DOHH2 (cell line): ENCODE results near the gene ADI1.

Experiments
- EZH2phosphoT487 ChIP-seq: fragments of 200-600 bp; sonication (generic); IDR thresholded peaks from 2 replicates; pipeline ENCODE4 v1.6.1; 2017; ENCODE audit warnings: borderline replicate concordance, mild to moderate bottlenecking, antibody characterized with exemption, low read length, moderate library complexity, mixed read lengths
- TF ChIP-seq, protein P1 (sequence below): fragments of 200-600 bp; sonication (generic); IDR thresholded peaks from one replicate; pipeline ENCODE4 v1.5.1; 2014; ENCODE audit warnings: antibody characterized with exemption, mild to moderate bottlenecking, low read depth, low read length; ENCODE audit not compliant: poor library complexity, severe bottlenecking

DNA sequence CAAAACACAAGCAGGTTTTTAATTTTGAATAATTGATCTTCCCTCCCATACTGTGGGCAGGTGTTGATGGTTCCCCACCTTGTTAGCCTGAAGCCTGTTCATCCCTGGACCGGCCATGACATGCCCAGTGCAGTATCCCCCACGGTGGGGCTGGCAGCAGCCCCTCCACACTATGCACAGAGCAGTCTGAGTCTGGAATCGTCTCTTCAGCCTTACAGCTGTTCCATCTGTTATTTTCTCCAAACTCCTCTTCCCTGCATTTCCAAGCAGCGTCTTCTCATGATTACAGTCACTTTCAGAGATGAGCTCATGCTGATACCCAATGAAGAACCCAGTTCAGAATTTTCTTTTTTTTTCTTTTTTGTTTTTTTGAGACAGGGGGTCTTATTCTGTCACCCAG, 68.2 kb downstream of the ADI1 start:
- TF ChIP-seq, protein P1, sequence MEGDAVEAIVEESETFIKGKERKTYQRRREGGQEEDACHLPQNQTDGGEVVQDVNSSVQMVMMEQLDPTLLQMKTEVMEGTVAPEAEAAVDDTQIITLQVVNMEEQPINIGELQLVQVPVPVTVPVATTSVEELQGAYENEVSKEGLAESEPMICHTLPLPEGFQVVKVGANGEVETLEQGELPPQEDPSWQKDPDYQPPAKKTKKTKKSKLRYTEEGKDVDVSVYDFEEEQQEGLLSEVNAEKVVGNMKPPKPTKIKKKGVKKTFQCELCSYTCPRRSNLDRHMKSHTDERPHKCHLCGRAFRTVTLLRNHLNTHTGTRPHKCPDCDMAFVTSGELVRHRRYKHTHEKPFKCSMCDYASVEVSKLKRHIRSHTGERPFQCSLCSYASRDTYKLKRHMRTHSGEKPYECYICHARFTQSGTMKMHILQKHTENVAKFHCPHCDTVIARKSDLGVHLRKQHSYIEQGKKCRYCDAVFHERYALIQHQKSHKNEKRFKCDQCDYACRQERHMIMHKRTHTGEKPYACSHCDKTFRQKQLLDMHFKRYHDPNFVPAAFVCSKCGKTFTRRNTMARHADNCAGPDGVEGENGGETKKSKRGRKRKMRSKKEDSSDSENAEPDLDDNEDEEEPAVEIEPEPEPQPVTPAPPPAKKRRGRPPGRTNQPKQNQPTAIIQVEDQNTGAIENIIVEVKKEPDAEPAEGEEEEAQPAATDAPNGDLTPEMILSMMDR = no peak
- TF ChIP-seq EZH2phosphoT487 = no peak
